ENCODE results near the gene SETDB1. TPM values are rescaled to one million over a fixed set of nuclear protein-coding genes. Genes with fewer than 3 reads are reported as not detected.

Gene SETDB1
- total and polyA plus RNA-seq, 2 of the 8 experiments (the other 6 are each of a cell fraction or from before 2014, with no cell fraction given): 27.5 to 48.8 TPM

GRCh38 chr1:150967936-150968335 lies 41.8 kb downstream of the SETDB1 start:
- no peak for DNase-seq (ENCODE audit: low read depth in 1 of 2, low spot score in 2 of 2)
- no peak overlapping the region for H3K14ac ChIP-seq (ENCODE audit: insufficient read length)
- CTCF ChIA-PET (ENCODE audit: partially characterized antibody): interaction anchor here (0.8 to 4.3 kb wide), 5 partner anchors 10 to 38 kb away, joined by 3 to 34 read pairs (median 3); partner anchors contain the start of genes ANXA9 and MINDY1

More at GRCh38 chr1:150967936-150968335, 41.8 kb downstream of the SETDB1 start:
- TF ChIP-seq SP1 (IDR thresholded peaks at IDR 0.05; ENCODE audit: low read depth, low read length) (no peak), SUZ12 (IDR thresholded peaks at IDR 0.05; ENCODE audit: low read length) (no peak), HDAC6 (IDR thresholded peaks at IDR 0.05; ENCODE audit: low read depth, low read length) (no peak), RAD21 (IDR thresholded peaks at IDR 0.05 in 1 of 2, conservative IDR thresholded peaks at IDR 0.05 in 1 of 2; ENCODE audit: low read depth in 2 of 2, low read length in 2 of 2) (no peak), KDM1A (IDR thresholded peaks at IDR 0.05; ENCODE audit: borderline replicate concordance, low read length) (no peak)
- TF ChIP-seq, protein P1, sequence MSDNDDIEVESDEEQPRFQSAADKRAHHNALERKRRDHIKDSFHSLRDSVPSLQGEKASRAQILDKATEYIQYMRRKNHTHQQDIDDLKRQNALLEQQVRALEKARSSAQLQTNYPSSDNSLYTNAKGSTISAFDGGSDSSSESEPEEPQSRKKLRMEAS (IDR thresholded peaks at IDR 0.05): no peak
- Histone ChIP-seq H3K36me3 (ENCODE audit: control insufficient read depth in 2 of 4, insufficient read depth in 4 of 4, low read length in 3 of 4) (peaks cover 24 to 62% (median 54%) of the 10 kb centered on the region in 4 experiments), H2AFZ (ENCODE audit: low read length) (no peak overlapping the region), H3K27me3 (replicated peaks in 1 of 4; ENCODE audit: control insufficient read depth in 3 of 4, extremely low read depth in 1 of 4, insufficient read depth in 3 of 4, low read length in 3 of 4) (no peaks in the 10 kb centered on the region), H3K4ac (replicated peaks; ENCODE audit: insufficient read length, low read depth, low read length) (no peak overlapping the region), H3K79me1 (ENCODE audit: low read depth, low read length) (peaks cover 15% of the 10 kb centered on the region), H3K9me3 (ENCODE audit: insufficient read depth in 2 of 2, low read depth in 1 of 2, low read length in 1 of 2) (no peaks in the 10 kb centered on the region; a peak in 1 of 4 replicates), H2BK15ac (ENCODE audit: low read length) (no peak overlapping the region), H3K27ac (ENCODE audit: low read depth, low read length) (no peak overlapping the region), H2AK5ac (ENCODE audit: low read depth, low read length) (no peak overlapping the region), H2BK20ac (ENCODE audit: low read length) (no peak overlapping the region), H2BK12ac (ENCODE audit: low read depth, low read length) (no peak overlapping the region), H3K56ac (replicated peaks; ENCODE audit: insufficient read length, low read depth, low read length) (no peak overlapping the region), H3K9ac (replicated peaks in 1 of 4; ENCODE audit: extremely low read depth in 1 of 4, low read depth in 3 of 4, low read length in 3 of 4) (no peak overlapping the region), H3K18ac (ENCODE audit: extremely low read depth, low read length) (no peak overlapping the region), H3K4me2 (ENCODE audit: insufficient read depth in 1 of 2, low read depth in 2 of 2, low read length in 2 of 2) (no peak overlapping the region), H3K79me2 (ENCODE audit: control insufficient read depth in 1 of 2, insufficient read depth in 2 of 2, low read length in 2 of 2) (peaks cover 21 to 45% of the 10 kb centered on the region in 2 experiments), H4K8ac (ENCODE audit: extremely low read depth, insufficient read depth, low read length) (no peak overlapping the region), H3K23me2 (ENCODE audit: low read depth, low read length) (no peaks in the 10 kb centered on the region), H2BK5ac (ENCODE audit: low read depth, low read length) (no peak overlapping the region), H2BK120ac (replicated peaks; ENCODE audit: low read depth, low read length) (no peak overlapping the region), H4K5ac (ENCODE audit: insufficient read length, low read depth, low read length) (no peak overlapping the region), H3K4me1 (replicated peaks in 1 of 4; ENCODE audit: control insufficient read depth in 3 of 4, insufficient read depth in 4 of 4, low read length in 3 of 4) (peaks cover 11 to 25% (median 17%) of the 10 kb centered on the region in 4 experiments), H3K4me3 (ENCODE audit: extremely low read depth in 1 of 4, insufficient read depth in 2 of 4, low read depth in 3 of 4, low read length in 4 of 4) (no peak overlapping the region), H4K20me1 (replicated peaks in 1 of 2; ENCODE audit: control insufficient read depth in 1 of 2, insufficient read depth in 2 of 2, low read length in 2 of 2) (peaks cover 18 to 22% of the 10 kb centered on the region in 2 experiments), H4K91ac (replicated peaks; ENCODE audit: insufficient read length, low read length) (no peak overlapping the region), H3K23ac (ENCODE audit: insufficient read length) (no peak overlapping the region)
- no peak for FAIRE-seq
- 96% methylated on average over 13 of the region's 13 CpGs; no CpG with 5 or more reads in 1 of the 2 experiments for WGBS, 2 experiments (ENCODE audit: extremely low coverage in 1 of 2, insufficient coverage in 1 of 2, insufficient read length in 1 of 2, insufficient replicate concordance in 2 of 2, low coverage in 1 of 2, low lambda C conversion rate in 2 of 2, missing lambda C conversion rate in 1 of 2)
- POLR2A ChIA-PET (ENCODE audit: partially characterized antibody): interaction anchor here (1.0 to 10.5 kb wide), 6 partner anchors 7 to 198 kb away, joined by 3 to 133 read pairs (median 32); partner anchors contain the start of genes ANXA9, CERS2, LYSMD1 and MINDY1

Measured in H1 (cell line).